Activated CD8-positive, alpha-beta memory T cell treated with anti-CD3 and anti-CD28 coated beads for 48 hours (primary cell): Measurements from ENCODE around the gene OR5C1.
A peak's percentile ranks its signal among the peaks of the same experiment; 100 is the strongest.
"Not testable (repeated sequence)": the region's sequence is repeated elsewhere in the genome, so short reads cannot be mapped to it uniquely, and the experiment has no call there.

Experiments
- DNase-seq, 3 experiments: peaks; one replicate each; pipeline ENCODE4 v3.0.0-alpha.2; 2020; ENCODE audit warnings: low read depth in 2 of 3, low spot score in 2 of 3

The OR5C1 gene

DNA sequence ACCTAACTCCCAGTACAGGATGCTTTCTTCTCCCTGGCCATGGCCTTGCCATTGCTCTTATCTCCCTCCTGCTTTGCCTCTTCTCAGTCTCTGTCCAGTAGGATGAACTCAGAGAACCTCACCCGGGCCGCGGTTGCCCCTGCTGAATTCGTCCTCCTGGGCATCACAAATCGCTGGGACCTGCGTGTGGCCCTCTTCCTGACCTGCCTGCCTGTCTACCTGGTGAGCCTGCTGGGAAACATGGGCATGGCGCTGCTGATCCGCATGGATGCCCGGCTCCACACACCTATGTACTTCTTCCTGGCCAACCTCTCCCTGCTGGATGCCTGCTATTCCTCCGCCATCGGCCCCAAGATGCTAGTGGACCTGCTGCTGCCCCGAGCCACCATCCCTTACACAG lies at the start of gene OR5C1:
Gene OR5C1 (plus strand): TSS at position 103 of the 400 bp plus-strand sequence. CDS start 0 bp downstream, at position 103.
- DNase-seq = no peak

DNA sequence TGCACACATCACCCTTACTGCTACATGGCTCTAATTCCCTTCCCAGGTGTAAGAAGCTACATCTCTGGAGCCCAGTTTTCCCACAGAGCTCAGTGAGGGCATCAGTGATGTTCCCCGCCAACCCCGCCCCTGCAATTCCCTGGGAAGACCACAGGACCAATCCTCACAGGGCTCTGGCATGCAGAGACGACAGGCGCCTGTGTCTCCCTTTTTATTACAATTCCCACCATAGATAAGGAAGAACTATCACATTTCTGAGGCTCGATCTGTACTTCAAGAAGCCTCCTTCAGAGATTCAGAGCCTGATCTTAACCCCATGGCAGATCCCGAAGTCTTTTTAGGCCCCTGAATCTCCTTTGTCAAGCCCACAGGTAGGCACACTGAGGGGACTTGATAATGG lies 46.7 kb upstream of the OR5C1 start, which contains the start of gene OR1L6:
Gene OR1L6 (plus strand): TSS at position 301 of the 400 bp plus-strand sequence. CDS start 7,545 bp downstream, outside the sequence.
- DNase-seq = no peak

DNA sequence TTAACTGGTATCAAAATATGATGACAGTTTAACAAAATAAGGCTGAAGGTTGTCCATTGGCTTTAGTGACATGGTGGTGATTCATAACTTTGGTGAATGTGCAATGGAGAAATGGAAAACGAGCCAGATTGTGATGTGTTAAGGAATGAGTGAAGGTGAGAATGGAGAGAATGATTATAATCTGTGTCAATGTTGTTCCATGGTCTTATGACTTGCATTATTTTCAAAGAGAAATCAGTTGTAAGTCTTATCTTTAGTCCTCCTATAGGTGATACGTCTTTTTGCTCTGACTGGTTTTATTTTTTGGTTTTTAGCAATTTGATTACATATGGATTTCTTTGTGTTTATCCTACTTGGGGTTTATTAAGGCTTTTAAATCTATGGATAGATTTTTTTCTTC lies 33.9 kb upstream of the OR5C1 start:
- DNase-seq = no peak

DNA sequence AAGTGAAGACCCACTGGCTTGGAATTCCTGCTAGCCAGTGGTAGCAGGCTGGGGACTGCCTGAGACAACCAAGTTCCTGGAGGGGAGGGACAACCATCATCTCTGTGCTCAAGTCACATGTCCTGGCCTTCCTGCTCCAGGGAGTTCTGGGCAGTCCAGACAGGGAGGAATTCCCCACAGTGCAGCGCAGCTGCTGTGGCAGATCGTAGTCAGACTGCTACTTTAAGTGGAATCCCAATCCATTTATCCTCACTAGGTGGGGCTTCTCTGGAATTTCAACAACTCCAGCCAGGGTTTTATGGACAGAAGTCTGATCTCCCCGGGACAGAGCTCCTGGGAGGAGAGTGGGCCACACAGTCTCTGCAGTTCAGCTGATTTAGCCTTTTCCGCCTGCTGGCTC lies 20.9 kb upstream of the OR5C1 start:
- DNase-seq = no peak

DNA sequence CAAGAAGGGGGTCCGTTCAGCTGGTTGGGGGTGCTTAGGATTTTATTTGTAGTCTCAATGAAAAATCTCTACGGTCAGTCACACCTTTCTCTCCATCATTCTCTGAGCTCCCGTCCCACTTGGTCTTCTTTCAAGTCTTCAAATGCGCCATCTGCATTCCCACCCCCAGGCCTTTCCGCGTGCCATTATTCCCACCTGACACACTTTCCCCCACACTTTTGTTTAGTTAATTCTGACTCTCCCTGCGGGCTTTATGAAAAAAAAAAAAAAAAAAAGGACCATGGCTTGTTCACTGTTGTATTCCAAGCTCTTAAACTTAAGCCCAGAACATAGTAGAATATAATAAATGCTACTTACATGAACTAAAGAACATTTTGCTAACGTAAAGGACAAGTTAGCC lies 11.7 kb upstream of the OR5C1 start:
- no peak for DNase-seq

DNA sequence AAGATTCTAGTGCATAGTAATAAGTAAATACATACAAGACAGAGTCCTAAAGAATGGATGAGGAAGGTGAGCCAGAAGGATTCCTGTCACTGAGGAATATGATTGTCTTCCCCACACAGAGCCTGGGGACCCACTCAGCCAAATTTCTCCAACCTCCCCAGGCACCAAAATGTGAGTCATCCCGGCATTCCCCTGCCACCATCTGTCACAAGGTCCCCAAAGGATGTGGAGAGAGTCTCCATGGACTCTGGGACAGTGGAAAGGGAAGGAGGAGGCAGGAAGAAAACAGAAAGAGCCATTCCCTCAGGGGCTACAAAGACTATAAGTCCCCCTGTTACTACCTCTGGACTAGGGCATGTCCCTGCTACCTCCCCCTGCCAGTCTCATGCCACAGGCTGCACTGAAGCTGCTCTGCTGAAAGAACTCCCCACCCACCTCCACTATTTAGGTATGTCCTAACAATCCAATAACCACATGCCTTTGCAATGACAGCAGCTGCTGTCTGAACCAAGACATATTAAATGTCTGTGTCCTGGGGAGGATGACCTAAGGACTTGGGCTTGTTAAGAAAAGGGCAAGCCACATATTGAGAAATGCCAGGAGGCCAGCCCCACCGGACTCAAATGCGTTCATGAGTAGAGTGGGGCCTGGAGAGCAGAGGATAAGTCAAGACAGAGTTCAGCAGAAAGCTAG lies 10.7 kb upstream of the OR5C1 start:
- no peak for DNase-seq

DNA sequence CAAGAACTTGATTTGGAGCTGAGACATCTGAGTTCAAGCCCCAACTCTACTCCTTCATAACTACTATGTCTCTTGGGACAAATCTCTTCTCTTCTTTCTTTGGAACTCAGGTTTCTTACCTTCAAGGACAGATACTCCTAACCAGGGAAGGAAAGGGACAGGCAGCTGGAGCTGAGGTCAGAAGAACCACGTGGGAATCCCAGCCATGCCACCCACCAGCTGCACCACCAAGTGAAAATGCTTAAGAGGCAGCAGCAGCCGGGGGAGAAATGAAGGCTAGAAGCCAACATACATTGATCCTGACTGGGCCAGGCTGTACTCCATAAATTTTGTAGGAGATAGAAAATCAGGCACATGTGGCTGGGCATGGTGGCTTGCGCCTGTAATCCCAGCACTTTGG lies 9.6 kb upstream of the OR5C1 start:
- DNase-seq = no peak

DNA sequence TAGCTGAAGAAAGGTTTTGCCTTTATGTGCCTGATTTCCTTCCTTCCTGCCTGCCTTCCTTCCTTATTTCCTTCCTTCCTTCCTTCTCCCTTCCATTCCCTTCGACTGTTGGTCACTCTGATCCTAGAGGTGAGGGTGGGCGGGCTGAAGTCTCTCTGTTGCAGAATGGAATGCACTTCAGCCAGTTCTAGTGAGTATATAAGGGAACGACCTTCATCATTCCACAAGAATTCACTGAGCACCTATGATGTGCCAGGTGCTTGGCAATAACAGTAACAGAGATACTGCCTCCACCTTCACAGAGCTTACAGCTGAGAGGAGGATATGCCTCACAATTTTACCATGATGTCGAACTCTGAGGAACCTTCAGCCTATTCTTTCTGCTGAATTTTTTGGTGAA lies 8.7 kb upstream of the OR5C1 start:
- no peak for DNase-seq

DNA sequence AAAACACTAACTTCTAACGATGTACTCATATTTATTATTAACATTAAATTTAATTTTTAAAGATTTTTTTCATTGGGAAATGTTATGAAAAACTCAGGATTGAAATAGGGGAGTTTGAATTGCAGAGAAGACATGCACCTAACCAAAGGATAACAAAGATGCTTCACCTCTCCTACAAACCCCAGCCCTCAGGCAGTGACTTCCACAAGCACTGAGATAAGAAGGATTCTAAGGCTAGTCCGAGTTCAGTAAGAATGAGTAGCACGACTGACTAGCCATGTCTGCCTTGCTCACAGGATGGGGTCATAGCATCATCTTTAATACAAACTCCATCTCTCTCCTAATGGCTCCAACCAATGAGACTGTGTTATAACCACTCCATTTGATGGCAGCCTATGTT lies 7.1 kb upstream of the OR5C1 start:
- no peak for DNase-seq

DNA sequence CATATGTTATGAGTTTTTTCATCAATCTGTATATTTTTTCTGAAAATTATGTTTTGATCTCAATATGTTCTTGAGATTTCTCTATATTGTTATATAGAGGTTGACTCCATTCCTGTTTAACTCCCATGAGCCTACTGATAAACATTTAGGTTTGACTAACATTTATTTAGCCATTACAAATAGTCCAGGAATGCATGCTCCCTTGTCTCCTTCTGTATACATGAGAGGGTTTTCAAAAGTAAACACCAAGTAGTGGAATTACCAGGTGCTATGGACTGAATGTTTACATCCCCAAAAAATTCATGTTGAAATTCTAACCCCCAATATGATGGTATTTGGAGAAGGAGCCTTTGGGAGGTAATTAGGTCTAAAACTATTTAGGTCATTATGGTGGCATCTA lies 3.5 kb upstream of the OR5C1 start:
- no peak for DNase-seq

DNA sequence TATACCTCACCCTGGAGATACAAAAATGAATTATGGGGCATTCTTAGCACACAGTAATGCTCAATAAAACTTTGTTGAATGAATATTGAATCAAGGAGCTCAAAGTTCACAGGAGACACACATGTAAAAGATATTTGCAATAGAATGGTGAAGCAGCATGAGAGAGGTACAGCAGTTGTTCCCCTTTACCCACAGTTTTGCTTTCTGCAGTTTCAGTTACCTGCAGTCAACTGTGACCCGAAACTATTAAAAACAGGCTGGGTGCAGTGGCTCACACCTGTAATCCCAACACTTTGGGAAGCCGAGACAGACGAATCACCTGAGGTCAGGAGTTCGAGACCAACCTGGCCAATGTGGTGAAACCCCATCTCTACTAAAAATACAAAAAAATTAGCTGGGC lies 2.4 kb upstream of the OR5C1 start:
- no peak for DNase-seq

DNA sequence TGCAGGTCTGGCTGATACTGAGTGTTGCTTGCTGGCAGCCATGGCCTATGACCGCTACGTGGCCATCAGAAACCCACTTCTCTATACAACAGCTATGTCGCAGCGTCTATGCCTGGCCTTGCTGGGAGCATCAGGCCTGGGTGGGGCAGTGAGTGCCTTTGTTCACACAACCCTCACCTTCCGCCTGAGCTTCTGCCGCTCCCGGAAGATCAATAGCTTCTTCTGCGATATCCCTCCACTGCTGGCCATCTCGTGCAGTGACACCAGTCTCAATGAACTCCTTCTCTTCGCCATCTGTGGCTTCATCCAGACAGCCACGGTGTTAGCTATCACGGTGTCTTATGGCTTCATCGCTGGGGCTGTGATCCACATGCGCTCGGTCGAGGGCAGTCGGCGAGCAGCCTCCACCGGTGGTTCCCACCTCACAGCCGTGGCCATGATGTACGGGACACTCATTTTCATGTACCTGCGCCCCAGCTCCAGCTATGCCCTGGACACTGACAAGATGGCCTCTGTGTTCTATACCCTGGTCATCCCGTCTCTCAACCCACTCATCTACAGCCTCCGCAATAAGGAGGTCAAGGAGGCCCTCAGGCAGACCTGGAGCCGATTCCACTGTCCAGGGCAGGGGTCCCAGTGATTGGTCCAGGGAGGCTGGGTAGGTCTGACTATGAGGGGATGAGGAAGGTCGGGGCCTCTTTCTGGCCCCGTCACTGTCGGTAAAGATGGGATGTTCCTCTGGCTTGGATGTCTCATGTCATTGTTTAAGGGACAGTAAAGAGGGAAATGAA lies 718 bp downstream of the OR5C1 start:
- DNase-seq = no peak

DNA sequence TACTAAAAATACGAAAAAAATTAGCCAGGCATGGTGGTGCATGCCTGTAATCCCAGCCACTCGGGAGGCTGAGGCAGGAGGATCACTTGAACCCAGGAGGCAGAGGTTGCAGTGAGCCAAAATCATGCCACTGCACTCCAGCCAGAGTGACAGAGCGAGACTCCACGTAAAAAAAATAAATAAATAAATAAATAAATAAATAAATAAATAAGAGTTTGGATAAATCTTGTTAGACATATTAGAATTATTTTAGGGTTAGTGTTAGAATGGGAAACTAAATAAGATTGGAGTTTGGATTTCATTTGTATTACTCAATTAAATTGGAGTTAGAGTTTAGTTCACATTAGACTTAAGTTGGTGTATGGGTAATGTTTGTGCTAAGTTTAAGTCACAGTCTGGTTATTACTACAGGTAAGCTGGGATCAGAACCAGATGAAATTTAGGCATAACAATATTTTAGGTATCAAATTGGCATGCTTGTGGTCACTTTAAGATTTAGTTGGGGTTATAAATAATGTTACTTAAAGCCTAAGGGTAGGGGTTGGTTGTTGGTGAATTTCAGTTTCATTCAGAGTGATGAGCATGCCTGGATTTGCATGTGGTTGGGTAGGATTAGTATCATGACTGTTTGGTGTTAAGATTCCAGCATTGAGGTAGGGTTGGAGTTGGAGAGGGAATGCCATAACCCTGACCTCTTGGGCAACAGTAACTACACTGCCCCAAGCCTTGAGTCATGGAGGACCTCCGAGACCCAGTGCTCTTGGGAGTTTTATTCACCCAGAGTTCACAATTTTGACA lies 3.3 kb downstream of the OR5C1 start:
- no peak for DNase-seq

DNA sequence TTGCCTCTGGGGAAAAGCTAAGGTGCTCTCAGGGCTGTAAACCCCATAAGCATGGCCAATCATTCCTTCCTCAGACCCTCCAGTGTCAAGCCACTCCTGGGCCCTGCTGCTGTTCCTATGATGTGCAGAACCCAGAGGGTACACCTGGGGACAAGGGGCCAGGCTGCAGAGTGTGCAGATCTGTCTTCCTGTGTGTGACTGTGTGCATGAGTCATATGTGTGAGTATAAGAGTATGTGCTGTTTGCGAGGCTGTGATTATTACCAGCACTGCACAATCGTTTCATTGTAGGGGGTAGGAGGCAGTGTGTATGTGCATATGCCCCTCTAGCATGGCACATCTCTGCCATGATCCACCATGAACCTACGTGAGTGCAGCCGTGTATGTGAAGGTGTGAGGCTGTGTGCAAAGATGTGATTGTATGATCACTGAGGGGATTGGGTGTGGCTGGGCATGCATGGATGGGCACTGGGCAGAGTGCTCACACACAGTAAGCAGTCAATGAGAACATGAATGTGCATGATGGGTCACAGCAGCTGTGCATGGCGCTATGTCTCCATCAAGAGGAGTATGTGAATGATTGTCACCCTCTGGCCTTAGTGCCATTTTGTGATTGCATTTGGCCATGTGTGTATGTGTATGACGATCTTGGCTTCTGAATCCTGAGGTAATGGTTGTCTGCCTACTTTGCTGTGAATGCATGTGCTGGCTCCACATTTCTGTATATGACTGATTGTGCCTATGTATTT lies 8.8 kb downstream of the OR5C1 start:
- no peak for DNase-seq

DNA sequence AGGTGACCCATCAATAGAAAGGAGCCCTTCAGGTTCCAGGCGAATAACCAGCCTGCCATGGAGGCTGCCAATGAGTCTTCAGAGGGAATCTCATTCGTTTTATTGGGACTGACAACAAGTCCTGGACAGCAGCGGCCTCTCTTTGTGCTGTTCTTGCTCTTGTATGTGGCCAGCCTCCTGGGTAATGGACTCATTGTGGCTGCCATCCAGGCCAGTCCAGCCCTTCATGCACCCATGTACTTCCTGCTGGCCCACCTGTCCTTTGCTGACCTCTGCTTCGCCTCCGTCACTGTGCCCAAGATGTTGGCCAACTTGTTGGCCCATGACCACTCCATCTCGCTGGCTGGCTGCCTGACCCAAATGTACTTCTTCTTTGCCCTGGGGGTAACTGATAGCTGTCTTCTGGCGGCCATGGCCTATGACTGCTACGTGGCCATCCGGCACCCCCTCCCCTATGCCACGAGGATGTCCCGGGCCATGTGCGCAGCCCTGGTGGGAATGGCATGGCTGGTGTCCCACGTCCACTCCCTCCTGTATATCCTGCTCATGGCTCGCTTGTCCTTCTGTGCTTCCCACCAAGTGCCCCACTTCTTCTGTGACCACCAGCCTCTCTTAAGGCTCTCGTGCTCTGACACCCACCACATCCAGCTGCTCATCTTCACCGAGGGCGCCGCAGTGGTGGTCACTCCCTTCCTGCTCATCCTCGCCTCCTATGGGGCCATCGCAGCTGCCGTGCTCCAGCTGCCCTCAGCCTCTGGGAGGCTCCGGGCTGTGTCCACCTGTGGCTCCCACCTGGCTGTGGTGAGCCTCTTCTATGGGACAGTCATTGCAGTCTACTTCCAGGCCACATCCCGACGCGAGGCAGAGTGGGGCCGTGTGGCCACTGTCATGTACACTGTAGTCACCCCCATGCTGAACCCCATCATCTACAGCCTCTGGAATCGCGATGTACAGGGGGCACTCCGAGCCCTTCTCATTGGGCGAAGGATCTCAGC lies 11.6 kb downstream of the OR5C1 start, which contains the start of gene OR1K1:
Gene OR1K1 (plus strand): TSS at position 58 of the 995 bp plus-strand sequence. CDS start 0 bp downstream, at position 58.
- no peak for DNase-seq

DNA sequence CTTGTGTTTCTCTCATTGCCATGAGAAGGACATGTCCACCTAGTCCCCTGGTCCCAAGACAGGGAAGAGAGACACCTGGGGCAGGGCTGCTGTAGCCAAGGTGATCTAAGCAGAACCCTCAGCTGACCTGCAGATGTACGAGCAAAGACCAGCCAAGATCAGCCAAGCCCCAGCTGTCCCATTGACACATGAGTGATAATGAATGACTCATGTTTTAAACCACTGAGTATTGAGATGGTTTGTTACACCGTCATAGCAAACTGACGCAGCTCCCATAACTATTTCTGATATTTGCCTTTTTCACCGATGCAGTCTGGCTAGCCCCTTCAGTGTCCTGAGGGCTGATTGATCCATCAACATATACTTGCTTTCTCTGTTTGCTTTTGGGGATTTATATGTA lies 17.9 kb downstream of the OR5C1 start:
- DNase-seq = no peak

DNA sequence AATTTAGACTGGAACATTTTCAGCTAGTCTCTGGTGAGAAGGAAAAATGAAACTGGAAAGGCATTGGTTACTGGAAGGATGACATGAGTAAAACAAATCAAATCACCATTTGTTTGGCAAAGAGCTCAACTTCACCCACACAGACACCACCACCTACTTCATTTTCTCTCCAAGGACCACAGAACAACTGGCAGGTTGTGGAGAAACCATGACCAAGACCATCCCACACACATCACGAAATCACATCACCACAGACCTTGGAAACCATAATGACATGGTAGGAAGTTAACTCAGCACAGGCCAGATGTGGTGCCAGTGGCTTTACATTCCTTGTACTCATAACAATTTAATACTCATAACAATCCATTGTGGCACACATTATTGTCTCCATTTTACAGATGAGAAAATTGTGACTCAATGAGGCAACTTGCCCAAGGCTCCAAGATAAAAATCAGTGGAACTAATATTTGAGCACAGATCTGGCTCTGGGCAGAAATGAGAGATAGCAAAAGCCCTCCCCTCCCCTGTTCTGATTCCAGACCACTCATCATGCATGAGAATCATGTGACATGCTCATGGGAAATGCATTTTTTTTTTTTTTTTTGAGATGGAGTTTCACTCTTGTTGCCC lies 18.7 kb downstream of the OR5C1 start:
- peak in 2 of 3 experiments; percentile 8 to 33 for DNase-seq

DNA sequence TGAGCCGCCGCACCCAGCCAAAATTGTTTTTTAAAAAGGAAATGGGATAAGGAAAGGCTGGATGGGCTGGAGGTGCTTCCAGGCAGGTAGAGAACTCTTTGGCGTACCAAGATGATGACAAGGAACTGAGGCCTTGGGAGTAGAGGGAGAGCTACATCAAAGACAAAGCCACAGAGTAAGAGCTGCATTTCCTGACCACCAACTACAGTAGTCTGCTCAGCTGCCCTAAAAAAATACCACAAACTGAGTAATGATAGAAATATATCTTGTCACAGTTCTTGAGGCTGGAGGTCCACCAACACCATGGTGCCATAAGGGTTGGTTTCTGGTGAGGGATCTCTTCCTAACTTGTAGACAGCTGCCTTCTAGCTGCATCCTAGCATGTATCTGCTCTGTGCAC lies 19.4 kb downstream of the OR5C1 start:
- DNase-seq = no peak

DNA sequence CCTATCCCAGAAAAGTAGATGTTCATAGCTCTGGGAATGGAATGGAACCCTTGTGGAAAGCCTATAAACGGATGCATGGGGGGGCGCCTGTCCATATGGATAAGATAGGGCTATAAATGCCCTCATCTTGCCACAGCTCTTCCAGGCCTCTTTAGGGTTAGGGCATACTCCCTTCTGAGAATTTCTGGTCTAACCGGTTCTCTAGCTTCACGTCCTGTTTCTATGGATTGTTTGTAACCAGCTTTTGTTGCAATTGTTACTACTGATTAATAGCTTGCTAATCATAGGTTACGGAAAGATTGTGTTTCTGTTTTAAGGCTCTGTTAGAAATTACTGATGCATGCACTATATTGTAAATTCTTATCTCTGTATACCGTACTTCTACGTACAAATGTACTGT lies 20.5 kb downstream of the OR5C1 start:
- not testable (repeated sequence) for DNase-seq
